Measurements from ENCODE around the gene INPP4A. TPM values are rescaled to one million over a fixed set of nuclear protein-coding genes. Genes with fewer than 3 reads are reported as not detected.

INPP4A gene
- total and polyA plus RNA-seq, 10 of the 15 experiments (the other 5 are each of a cell fraction or from before 2014, with no cell fraction given) = 4.7 to 62.3 (median 36.9) TPM

GRCh38 chr2:98552499-98553179 lies 108.0 kb downstream of the INPP4A start:
- Histone ChIP-seq H2AFZ (ENCODE audit: control insufficient read depth, low read depth, low read length) (no peak overlapping the region), H3K4me1 (ENCODE audit: control insufficient read depth, insufficient read depth, low read length) (peaks cover 53% of the 10 kb centered on the region), H3K27me3 (replicated peaks in 1 of 2; ENCODE audit: control insufficient read depth in 2 of 2, insufficient read depth in 2 of 2, low read length in 1 of 2) (no peaks in the 10 kb centered on the region), H3K27ac (ENCODE audit: control insufficient read depth, insufficient read depth) (no peak overlapping the region), H3K9me3 (replicated peaks; ENCODE audit: control insufficient read depth, insufficient read depth, low read length) (no peaks in the 10 kb centered on the region), H3K36me3 (ENCODE audit: control insufficient read depth in 2 of 2, insufficient read depth in 2 of 2, low read length in 1 of 2) (peaks cover 45% of the 10 kb centered on the region in 2 experiments), H3K9ac (ENCODE audit: control insufficient read depth, insufficient read depth, low read length) (no peak overlapping the region), H4K20me1 (ENCODE audit: control insufficient read depth, insufficient read depth) (no peaks in the 10 kb centered on the region), H3K4me3 (no peak overlapping the region), H3K79me2 (ENCODE audit: control insufficient read depth, insufficient read depth, low read length) (no peaks in the 10 kb centered on the region), H3K4me2 (ENCODE audit: control insufficient read depth, insufficient read depth) (no peak overlapping the region)
- TF ChIP-seq SMAD1 (IDR thresholded peaks at IDR 0.05; ENCODE audit: low read depth, partially characterized antibody) (no peak), SIN3A (IDR thresholded peaks at IDR 0.05; ENCODE audit: low read depth, low read length) (no peak), TCF3 (IDR thresholded peaks at IDR 0.05; ENCODE audit: borderline replicate concordance, insufficient read depth, low read depth, low read length) (no peak)
- FAIRE-seq (no peak), ATAC-seq (no peak), DNase-seq (ENCODE audit: low read depth, low spot score) (no peak)
- intact Hi-C loops (cut with micrococcal nuclease; ENCODE audit: unreplicated experiment) = no loop called here
- POLR2A ChIA-PET = no interaction called here
- CTCF ChIA-PET = interaction anchor here (0.6 kb wide), 1 partner anchor 16 kb away, joined by 3 read pairs; no protein-coding TSS in a partner anchor
- in situ Hi-C loops (cut with MboI) = no loop called here
- 99% methylated on average over 7 of the region's 7 CpGs for WGBS (ENCODE audit: insufficient coverage, insufficient replicate concordance, low lambda C conversion rate, missing lambda C conversion rate)
- BruUV-seq (replicated peaks) = no TSS peak
- SMC1A ChIA-PET (ENCODE audit: uncharacterized antibody, unreplicated experiment) = interaction anchor here (0.6 kb wide), 1 partner anchor 106 kb away, joined by 3 read pairs; no protein-coding TSS in a partner anchor
- RAD21 ChIA-PET (ENCODE audit: unreplicated experiment) = interaction anchor here (0.5 to 1.1 kb wide), 2 partner anchors 27 to 533 kb away, joined by 3 to 4 read pairs; no protein-coding TSS in a partner anchor

- peaks cover 41 to 49% of the 10 kb centered on the region in 2 experiments for H3K36me3 ChIP-seq (ENCODE audit: control insufficient read depth in 2 of 2, insufficient read depth in 2 of 2, low read length in 1 of 2)
- H3K79me2 ChIP-seq (ENCODE audit: control insufficient read depth, insufficient read depth, low read length) = no peaks in the 10 kb centered on the region
- no peak overlapping the region for H3K4me2 ChIP-seq (ENCODE audit: control insufficient read depth, insufficient read depth)
- no peaks in the 10 kb centered on the region for H4K20me1 ChIP-seq (ENCODE audit: control insufficient read depth, insufficient read depth)
- ChIA-PET SMC1A (ENCODE audit: uncharacterized antibody, unreplicated experiment) (no interaction called here), CTCF (interaction anchor here (0.8 kb wide), 1 partner anchor 115 kb away, joined by 4 read pairs; no protein-coding TSS in a partner anchor), POLR2A (no interaction called here), RAD21 (ENCODE audit: unreplicated experiment) (no interaction called here)
- H3K27ac ChIP-seq (ENCODE audit: control insufficient read depth, insufficient read depth) = no peak overlapping the region
- no peak for FAIRE-seq
- H2AFZ ChIP-seq (ENCODE audit: control insufficient read depth, low read depth, low read length) = no peak overlapping the region
- 81% methylated on average over 10 of the region's 10 CpGs for WGBS (ENCODE audit: insufficient coverage, insufficient replicate concordance, low lambda C conversion rate, missing lambda C conversion rate)
- no peak for DNase-seq (ENCODE audit: low read depth, low spot score)
- no peak for ATAC-seq
- H3K9me3 ChIP-seq (replicated peaks; ENCODE audit: control insufficient read depth, insufficient read depth, low read length) = no peaks in the 10 kb centered on the region
- no peaks in the 10 kb centered on the region for H3K27me3 ChIP-seq (replicated peaks in 1 of 2; ENCODE audit: control insufficient read depth in 2 of 2, insufficient read depth in 2 of 2, low read length in 1 of 2)
- in situ Hi-C loops (cut with MboI) (no loop called here), intact Hi-C loops (cut with micrococcal nuclease; ENCODE audit: unreplicated experiment) (no loop called here)
- no peak overlapping the region for H3K9ac ChIP-seq (ENCODE audit: control insufficient read depth, insufficient read depth, low read length)
- H3K4me1 ChIP-seq (ENCODE audit: control insufficient read depth, insufficient read depth, low read length) = peaks cover 39% of the 10 kb centered on the region
- BruUV-seq (replicated peaks) = no TSS peak
- H3K4me3 ChIP-seq = no peak overlapping the region
- no peak for TF ChIP-seq POLR2AphosphoS5 (IDR thresholded peaks at IDR 0.05; ENCODE audit: low read length)
- TF ChIP-seq BCL3 (IDR thresholded peaks at IDR 0.05; ENCODE audit: borderline replicate concordance, insufficient read depth, low read depth, low read length, poor library complexity, severe bottlenecking) = no peak
- no peak for TF ChIP-seq MXI1 (IDR thresholded peaks at IDR 0.05; ENCODE audit: low read depth, low read length)
- TF ChIP-seq, protein P1, sequence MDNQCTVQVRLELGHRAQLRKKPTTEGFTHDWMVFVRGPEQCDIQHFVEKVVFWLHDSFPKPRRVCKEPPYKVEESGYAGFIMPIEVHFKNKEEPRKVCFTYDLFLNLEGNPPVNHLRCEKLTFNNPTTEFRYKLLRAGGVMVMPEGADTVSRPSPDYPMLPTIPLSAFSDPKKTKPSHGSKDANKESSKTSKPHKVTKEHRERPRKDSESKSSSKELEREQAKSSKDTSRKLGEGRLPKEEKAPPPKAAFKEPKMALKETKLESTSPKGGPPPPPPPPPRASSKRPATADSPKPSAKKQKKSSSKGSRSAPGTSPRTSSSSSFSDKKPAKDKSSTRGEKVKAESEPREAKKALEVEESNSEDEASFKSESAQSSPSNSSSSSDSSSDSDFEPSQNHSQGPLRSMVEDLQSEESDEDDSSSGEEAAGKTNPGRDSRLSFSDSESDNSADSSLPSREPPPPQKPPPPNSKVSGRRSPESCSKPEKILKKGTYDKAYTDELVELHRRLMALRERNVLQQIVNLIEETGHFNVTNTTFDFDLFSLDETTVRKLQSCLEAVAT (IDR thresholded peaks at IDR 0.05) = no peak
- TF ChIP-seq KAT2A (conservative IDR thresholded peaks at IDR 0.05; ENCODE audit: control insufficient read depth, low read depth, low read length) = no peak
- no peak for TF ChIP-seq FOXK2 (IDR thresholded peaks at IDR 0.05)
- no peak for TF ChIP-seq USF2 (IDR thresholded peaks at IDR 0.05; ENCODE audit: borderline replicate concordance, low read depth, low read length)
- TF ChIP-seq MTA3 (IDR thresholded peaks at IDR 0.05; ENCODE audit: borderline replicate concordance, low read length) = no peak
These were observed 109.6 kb downstream of the INPP4A start for GRCh38 chr2:98554116-98554861.

All from GM12878 (cell line).